ENCODE measurements around the gene TNIK. TPM values are rescaled to one million over a fixed set of nuclear protein-coding genes. Genes with fewer than 3 reads are reported as not detected.
A peak's percentile ranks its signal among the peaks of the same experiment; 100 is the strongest.

TNIK gene
- total RNA-seq, 2 donors from 2014 or later = 28.6 to 43.8 TPM

DNA sequence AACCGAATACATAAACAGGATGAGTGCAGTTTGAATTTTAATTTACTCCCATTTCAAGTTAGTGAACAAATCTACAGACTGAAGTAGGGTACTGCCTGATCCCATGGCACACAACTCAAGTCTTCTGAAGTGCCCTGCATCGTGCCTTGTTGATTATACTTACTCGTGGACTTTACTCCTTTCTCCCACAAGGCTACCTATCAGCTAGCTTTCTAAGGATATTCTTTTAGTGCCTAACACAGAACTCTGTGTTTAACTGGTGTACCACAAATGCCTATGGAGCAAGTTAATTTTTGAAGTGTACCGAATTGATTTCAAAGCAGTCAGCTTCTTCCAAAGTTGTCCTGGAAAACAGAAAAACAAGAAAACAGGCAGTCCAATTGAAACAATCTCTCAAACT lies 119.8 kb downstream of the TNIK start:
- peaks cover 16% of the 10 kb centered on the region for H3K4me1 Mint-ChIP-seq

GRCh38 chr3:171339598-171339997 lies 120.6 kb downstream of the TNIK start:
- no peak for ATAC-seq (replicated peaks)
- Mint-ChIP-seq H3K9me3 (peaks cover 3% of the 10 kb centered on the region), H3K36me3 (ENCODE audit: low read depth) (no peaks in the 10 kb centered on the region), H3K4me1 (peaks cover 18% of the 10 kb centered on the region), H3K27me3 (no peaks in the 10 kb centered on the region), H3K27ac (no peak overlapping the region), H3K4me3 (no peak overlapping the region)

More for the DNA sequence above, 119.8 kb downstream of the TNIK start:
- H3K4me3 Mint-ChIP-seq = no peak overlapping the region
- no peaks in the 10 kb centered on the region for H3K36me3 Mint-ChIP-seq (ENCODE audit: low read depth)
- peaks cover 6% of the 10 kb centered on the region for H3K9me3 Mint-ChIP-seq
- H3K27ac Mint-ChIP-seq = no peak overlapping the region
- ATAC-seq (replicated peaks) = no peak
- no peaks in the 10 kb centered on the region for H3K27me3 Mint-ChIP-seq

- H3K36me3 Mint-ChIP-seq (ENCODE audit: low read depth) = no peaks in the 10 kb centered on the region
- ATAC-seq (replicated peaks) = no peak
- H3K27me3 Mint-ChIP-seq = no peaks in the 10 kb centered on the region
- no peak overlapping the region for H3K4me3 Mint-ChIP-seq
- H3K9me3 Mint-ChIP-seq = peaks cover 3% of the 10 kb centered on the region
- peaks cover 12% of the 10 kb centered on the region for H3K4me1 Mint-ChIP-seq
- no peak overlapping the region for H3K27ac Mint-ChIP-seq
Measured at GRCh38 chr3:171336406-171336805, 123.8 kb downstream of the TNIK start.

DNA sequence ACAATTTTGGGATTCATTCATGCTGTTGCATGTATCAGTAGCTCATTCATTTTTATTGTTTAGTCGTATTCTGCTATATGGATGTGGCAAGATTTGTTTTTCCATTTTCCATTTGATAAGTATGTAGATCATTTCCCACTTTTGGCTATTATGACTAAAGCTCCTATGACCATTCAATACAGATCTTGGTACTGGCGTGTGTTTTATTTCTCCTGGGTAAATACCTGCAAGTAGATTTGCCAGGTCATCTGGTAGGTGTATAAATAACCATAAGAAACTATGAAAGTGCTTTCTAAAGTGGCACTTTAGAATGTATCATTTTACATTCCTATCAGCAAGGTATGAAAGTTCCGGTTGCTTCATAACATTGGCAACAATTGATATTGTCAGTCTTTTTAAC lies 124.6 kb downstream of the TNIK start:
- Mint-ChIP-seq H3K27ac (no peak overlapping the region), H3K9me3 (peaks cover 3% of the 10 kb centered on the region), H3K4me3 (no peak overlapping the region), H3K27me3 (no peaks in the 10 kb centered on the region), H3K36me3 (ENCODE audit: low read depth) (no peaks in the 10 kb centered on the region), H3K4me1 (peaks cover 12% of the 10 kb centered on the region)
- no peak for ATAC-seq (replicated peaks)

DNA sequence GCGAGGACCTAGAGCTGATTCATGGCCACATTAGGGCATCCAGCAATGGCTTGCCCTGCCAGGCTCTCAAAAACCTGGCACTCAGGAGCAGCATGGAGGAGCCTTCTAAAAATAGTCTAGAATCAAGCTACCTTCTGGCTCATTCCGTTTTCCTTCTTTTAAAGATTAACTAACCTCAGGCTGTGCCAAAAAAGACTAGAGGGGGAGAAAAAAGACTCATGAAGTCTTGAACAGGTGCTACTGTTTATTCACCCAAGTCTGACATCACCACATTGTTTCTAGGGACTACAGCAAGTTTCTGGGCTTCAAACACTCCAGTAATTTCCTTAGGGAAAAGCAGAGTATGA lies 125.8 kb downstream of the TNIK start:
- H3K27me3 Mint-ChIP-seq = no peaks in the 10 kb centered on the region
- H3K27ac Mint-ChIP-seq = peak overlapping the region; percentile 81
- peaks cover 12% of the 10 kb centered on the region for H3K4me1 Mint-ChIP-seq
- H3K36me3 Mint-ChIP-seq (ENCODE audit: low read depth) = no peaks in the 10 kb centered on the region
- H3K4me3 Mint-ChIP-seq = no peak overlapping the region
- H3K9me3 Mint-ChIP-seq = peaks cover 3% of the 10 kb centered on the region
- ATAC-seq (replicated peaks) = no peak

DNA sequence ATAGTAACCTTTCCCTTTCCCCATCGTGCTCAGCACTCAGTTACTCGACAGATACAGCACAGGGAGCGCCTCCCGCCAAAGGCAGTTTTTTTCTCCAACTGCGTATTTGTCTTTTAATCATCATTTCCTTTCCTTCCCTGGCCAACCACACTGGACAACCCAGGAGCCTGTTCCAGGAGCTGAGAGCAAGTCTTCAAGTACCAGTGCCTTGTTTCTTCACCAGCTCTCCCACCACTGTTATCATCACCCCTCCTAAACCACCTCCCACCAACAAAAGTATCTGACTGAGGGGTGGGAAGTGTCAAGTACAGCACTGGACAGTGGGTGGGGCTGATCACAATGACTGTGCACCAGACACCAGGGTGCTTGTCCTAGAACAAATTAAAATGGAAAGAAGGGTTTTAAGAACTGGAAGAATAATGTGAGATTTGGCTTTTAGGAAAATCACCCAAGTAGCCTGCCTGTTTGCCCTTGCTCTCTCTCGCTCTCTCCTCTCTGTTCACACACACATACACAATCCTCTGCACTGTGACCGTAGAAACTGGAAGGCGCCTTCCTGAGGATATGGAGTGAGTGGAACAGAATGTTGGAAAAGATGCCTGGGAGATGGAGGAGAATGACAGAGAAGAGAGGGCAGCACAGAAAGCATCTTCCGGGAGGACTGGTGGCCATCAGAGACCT lies 126.3 kb downstream of the TNIK start:
- Mint-ChIP-seq H3K9me3 (peaks cover 3% of the 10 kb centered on the region), H3K27me3 (no peaks in the 10 kb centered on the region), H3K4me3 (no peak overlapping the region), H3K4me1 (peaks cover 15% of the 10 kb centered on the region), H3K36me3 (ENCODE audit: low read depth) (no peaks in the 10 kb centered on the region), H3K27ac (peak overlapping the region; percentile 81)
- ATAC-seq (replicated peaks) = no peak

GRCh38 chr3:171330938-171331337 lies 129.3 kb downstream of the TNIK start:
- ATAC-seq (replicated peaks) = no peak
- no peaks in the 10 kb centered on the region for H3K27me3 Mint-ChIP-seq
- H3K4me1 Mint-ChIP-seq = peaks cover 18% of the 10 kb centered on the region
- H3K27ac Mint-ChIP-seq = no peak overlapping the region
- H3K36me3 Mint-ChIP-seq (ENCODE audit: low read depth) = no peaks in the 10 kb centered on the region
- H3K4me3 Mint-ChIP-seq = no peak overlapping the region
- H3K9me3 Mint-ChIP-seq = peaks cover 3% of the 10 kb centered on the region

DNA sequence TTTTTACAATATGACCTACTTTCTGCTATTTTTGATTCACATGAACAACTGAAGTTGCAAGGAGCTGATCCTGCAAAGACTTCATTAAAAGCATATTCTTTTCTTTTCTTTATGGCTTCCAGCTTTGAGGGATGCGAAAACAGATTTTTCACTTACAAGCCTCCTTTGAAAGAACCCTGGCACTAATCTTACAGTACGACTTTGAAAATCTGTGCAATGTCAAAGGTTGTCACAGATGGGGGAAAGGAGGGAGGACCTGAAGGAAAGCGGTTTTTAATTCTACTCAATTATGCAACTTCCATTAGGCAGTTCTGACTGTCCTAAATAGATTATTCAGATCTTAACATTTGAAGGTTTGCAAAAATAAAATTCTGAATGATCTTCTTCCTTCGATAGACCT lies 130.5 kb downstream of the TNIK start:
- no peak overlapping the region for H3K27ac Mint-ChIP-seq
- H3K4me1 Mint-ChIP-seq = peaks cover 14% of the 10 kb centered on the region

DNA sequence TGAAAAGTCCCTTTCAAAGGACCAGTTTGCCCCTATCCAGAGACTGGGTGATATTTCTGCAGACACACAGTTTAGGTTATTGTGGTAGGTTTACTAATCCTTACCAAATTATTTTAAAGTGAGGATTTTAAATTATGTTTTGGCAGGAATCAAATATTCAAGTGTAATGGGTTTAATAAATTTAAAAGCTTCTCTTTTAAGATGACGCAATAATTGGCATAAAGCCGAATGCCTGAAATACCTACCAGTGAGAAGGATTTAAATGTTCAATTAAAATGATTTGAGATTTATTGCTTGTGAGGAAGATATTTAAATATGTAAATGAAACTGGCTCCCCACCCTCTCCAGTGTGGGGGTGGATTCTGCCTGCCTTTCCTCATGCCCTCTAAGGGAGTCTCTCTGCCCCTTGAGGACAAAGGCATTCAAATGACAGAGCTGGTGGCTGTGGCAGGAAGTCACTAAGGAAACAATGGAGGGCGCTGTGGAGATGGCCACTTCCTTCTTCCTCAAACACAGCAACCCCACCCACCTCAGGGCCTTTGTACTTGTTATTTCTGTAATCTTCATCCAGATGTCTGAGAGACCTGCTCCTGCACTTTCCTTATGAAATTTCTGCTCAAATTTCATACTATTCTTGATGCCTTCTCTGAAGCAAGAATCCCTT lies 131.7 kb downstream of the TNIK start:
- no peaks in the 10 kb centered on the region for H3K27me3 Mint-ChIP-seq
- no peaks in the 10 kb centered on the region for H3K36me3 Mint-ChIP-seq (ENCODE audit: low read depth)
- no peak overlapping the region for H3K27ac Mint-ChIP-seq
- H3K4me1 Mint-ChIP-seq = peaks cover 11% of the 10 kb centered on the region
- no peak overlapping the region for H3K4me3 Mint-ChIP-seq
- H3K9me3 Mint-ChIP-seq = no peaks in the 10 kb centered on the region
- ATAC-seq (replicated peaks) = peak; percentile 51

More for the DNA sequence above, 130.5 kb downstream of the TNIK start:
- Mint-ChIP-seq H3K27me3 (no peaks in the 10 kb centered on the region), H3K36me3 (ENCODE audit: low read depth) (no peaks in the 10 kb centered on the region), H3K4me3 (no peak overlapping the region), H3K9me3 (peaks cover 3% of the 10 kb centered on the region)
- no peak for ATAC-seq (replicated peaks)

- H3K4me3 Mint-ChIP-seq = no peak overlapping the region
- no peaks in the 10 kb centered on the region for H3K9me3 Mint-ChIP-seq
- H3K4me1 Mint-ChIP-seq = peaks cover 15% of the 10 kb centered on the region
- peak overlapping the region; percentile 43 for H3K27ac Mint-ChIP-seq
- H3K27me3 Mint-ChIP-seq = no peaks in the 10 kb centered on the region
- H3K36me3 Mint-ChIP-seq (ENCODE audit: low read depth) = no peaks in the 10 kb centered on the region
- ATAC-seq (replicated peaks) = no peak
Measured at GRCh38 chr3:171327441-171328174, 132.6 kb downstream of the TNIK start.

DNA sequence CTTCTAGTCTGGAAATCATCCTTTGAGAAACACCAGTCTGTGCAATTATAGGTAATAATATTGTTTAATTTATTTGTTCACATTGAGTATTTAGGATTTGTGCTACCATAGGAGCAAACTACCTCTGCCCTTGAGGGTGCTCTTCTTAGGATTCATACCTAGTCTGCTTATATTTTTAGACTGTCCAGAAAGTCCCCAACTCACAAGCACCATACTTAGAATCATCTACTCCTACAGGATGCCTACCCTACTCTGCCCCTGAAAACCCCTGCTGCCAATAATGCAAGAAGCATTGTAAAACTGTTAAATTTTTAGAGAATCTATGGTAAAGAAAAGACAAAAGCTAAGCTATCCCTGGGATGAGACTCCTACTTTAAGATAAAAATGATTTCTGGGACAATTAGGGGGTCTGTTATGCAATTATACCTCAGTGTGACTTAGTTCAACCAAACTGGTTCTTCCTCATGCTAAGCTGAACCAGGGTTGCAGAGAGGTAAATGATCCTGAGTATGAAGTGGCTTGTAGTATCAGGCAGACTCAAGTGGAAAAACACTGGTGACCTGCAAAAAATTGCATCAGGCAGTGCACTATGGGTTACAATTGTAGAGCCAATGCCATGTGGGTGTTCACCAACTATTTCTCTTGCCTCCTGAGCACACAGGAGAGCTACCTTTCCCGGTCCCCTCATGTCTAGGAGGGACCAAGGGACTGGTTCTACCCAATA lies 133.3 kb downstream of the TNIK start:
- no peak for ATAC-seq (replicated peaks)
- Mint-ChIP-seq H3K4me1 (peaks cover 15% of the 10 kb centered on the region), H3K9me3 (no peaks in the 10 kb centered on the region), H3K36me3 (ENCODE audit: low read depth) (no peaks in the 10 kb centered on the region), H3K4me3 (no peak overlapping the region), H3K27me3 (no peaks in the 10 kb centered on the region), H3K27ac (peak overlapping the region; percentile 43)

GRCh38 chr3:171323938-171324536 lies 136.2 kb downstream of the TNIK start:
- Mint-ChIP-seq H3K4me3 (no peak overlapping the region), H3K27ac (no peak overlapping the region), H3K36me3 (ENCODE audit: low read depth) (no peaks in the 10 kb centered on the region), H3K9me3 (no peaks in the 10 kb centered on the region), H3K4me1 (peaks cover 13% of the 10 kb centered on the region), H3K27me3 (no peaks in the 10 kb centered on the region)
- ATAC-seq (replicated peaks) = no peak

- no peaks in the 10 kb centered on the region for H3K36me3 Mint-ChIP-seq (ENCODE audit: low read depth)
- no peak for ATAC-seq (replicated peaks)
- no peaks in the 10 kb centered on the region for H3K27me3 Mint-ChIP-seq
- no peak overlapping the region for H3K4me3 Mint-ChIP-seq
- H3K9me3 Mint-ChIP-seq = no peaks in the 10 kb centered on the region
- H3K27ac Mint-ChIP-seq = no peak overlapping the region
- peaks cover 8% of the 10 kb centered on the region for H3K4me1 Mint-ChIP-seq
Measured at GRCh38 chr3:171321559-171322360, 138.4 kb downstream of the TNIK start.

Measured in activated T-helper 17 cell treated with anti-CD3 and anti-CD28 coated beads, Interleukin-2, amount 50 U/mL, for 72 hours (primary cell).